ENCODE measurements around the gene DNAJC5. TPM values are rescaled to one million over a fixed set of nuclear protein-coding genes. Genes with fewer than 3 reads are reported as not detected.
A peak's percentile ranks its signal among the peaks of the same experiment; 100 is the strongest.

The DNAJC5 gene
- total RNA-seq, 4 donors from 2014 or later, result 18.5 to 26.4 (median 22.5) TPM

DNA sequence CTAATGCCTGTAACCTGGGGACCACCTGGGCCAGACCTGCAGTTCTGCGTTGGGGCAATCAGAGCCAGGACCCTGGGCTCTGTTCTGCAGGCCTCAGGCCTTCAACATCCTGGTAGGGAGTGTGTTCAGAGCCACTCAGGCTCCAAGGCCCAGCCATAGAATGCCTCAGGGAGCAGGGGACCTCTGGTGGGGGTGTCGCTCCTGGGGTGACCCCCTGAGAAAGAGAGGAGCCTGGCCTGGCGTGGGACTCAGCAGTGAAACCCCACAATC, 48.8 kb downstream of the DNAJC5 start:
- Histone ChIP-seq H3K9me3 (no peaks in the 10 kb centered on the region), H3K4me3 (no peak overlapping the region), H3K36me3 (peaks cover 0 to 49% of the 10 kb centered on the region in 2 donors), H3K4me1 (peaks cover 33 to 50% of the 10 kb centered on the region in 2 donors), H3K27ac (peak overlapping the region; percentile 47 to 71 (median 62)), H3K27me3 (no peaks in the 10 kb centered on the region)
- intact Hi-C loops (cut with DNase I; ENCODE audit: low total_unique reads), result no loop called here
- no peak for TF ChIP-seq POLR2A (IDR thresholded peaks at IDR 0.05)
- TF ChIP-seq, protein P1, sequence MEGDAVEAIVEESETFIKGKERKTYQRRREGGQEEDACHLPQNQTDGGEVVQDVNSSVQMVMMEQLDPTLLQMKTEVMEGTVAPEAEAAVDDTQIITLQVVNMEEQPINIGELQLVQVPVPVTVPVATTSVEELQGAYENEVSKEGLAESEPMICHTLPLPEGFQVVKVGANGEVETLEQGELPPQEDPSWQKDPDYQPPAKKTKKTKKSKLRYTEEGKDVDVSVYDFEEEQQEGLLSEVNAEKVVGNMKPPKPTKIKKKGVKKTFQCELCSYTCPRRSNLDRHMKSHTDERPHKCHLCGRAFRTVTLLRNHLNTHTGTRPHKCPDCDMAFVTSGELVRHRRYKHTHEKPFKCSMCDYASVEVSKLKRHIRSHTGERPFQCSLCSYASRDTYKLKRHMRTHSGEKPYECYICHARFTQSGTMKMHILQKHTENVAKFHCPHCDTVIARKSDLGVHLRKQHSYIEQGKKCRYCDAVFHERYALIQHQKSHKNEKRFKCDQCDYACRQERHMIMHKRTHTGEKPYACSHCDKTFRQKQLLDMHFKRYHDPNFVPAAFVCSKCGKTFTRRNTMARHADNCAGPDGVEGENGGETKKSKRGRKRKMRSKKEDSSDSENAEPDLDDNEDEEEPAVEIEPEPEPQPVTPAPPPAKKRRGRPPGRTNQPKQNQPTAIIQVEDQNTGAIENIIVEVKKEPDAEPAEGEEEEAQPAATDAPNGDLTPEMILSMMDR (IDR thresholded peaks at IDR 0.05 in 4 of 5, conservative IDR thresholded peaks at IDR 0.05 in 1 of 5), result no peak
- ATAC-seq (no peak), DNase-seq (no peak)
- in situ Hi-C loops (cut with MboI; ENCODE audit: low sequenced_read_pairs in 4 of 4), result no loop called here

DNA sequence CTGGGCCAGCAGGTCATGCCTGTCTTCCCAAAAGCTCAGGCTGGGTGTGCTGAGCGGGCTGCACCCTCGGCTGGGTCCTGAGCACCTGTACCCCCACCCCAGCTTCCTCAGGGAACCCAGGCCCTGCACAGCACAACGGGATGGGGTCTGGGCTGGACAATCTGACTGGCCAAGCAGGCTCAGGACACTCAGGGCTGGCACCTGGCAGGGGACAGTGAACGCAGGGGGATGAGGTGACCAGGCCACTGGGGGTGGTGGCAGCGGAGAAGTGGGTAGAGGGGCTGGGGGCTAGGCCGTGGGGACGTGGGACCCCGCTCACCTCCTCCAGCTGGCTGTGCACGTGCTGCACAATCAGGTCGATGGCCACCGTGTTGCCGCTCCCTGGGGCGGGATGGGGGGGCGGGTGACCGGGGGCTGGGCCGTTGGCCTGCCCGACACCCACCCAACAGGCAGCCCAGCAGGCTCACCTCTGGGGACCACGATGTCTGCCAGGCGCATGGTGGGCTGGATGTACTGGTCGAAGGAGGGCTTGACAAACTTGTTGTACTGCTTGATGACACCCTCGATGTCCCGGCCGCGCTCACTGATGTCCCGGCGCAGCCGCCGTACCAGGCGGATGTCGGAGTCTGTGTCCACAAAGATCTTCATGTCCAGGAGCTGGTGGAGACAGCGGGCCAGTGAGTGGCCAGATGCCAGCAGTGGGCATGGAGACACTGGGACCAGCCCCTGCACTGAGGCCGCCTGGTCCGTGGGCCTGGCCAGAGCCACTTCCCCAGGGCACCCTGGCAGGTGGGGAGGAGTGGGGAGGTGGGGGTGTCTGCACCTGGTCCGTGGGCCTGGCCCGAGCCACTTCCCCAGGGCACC, 49.4 kb downstream of the DNAJC5 start:
- no peaks in the 10 kb centered on the region for H3K9me3 ChIP-seq
- peaks cover 0 to 47% of the 10 kb centered on the region in 2 donors for H3K36me3 ChIP-seq
- DNase-seq (no peak), ATAC-seq (no peak)
- intact Hi-C loops (cut with DNase I; ENCODE audit: low total_unique reads), result no loop called here
- no peak overlapping the region for H3K4me3 ChIP-seq
- H3K27me3 ChIP-seq, result no peaks in the 10 kb centered on the region
- TF ChIP-seq, protein P1 (IDR thresholded peaks at IDR 0.05 in 4 of 5, conservative IDR thresholded peaks at IDR 0.05 in 1 of 5), result no peak
- no peak for TF ChIP-seq POLR2A (IDR thresholded peaks at IDR 0.05)
- peaks cover 39 to 56% of the 10 kb centered on the region in 2 donors for H3K4me1 ChIP-seq
- peak overlapping the region in 3 of 4 donors; percentile 47 to 92 (median 59) for H3K27ac ChIP-seq
- in situ Hi-C loops (cut with MboI; ENCODE audit: low sequenced_read_pairs in 4 of 4), result no loop called here

DNA sequence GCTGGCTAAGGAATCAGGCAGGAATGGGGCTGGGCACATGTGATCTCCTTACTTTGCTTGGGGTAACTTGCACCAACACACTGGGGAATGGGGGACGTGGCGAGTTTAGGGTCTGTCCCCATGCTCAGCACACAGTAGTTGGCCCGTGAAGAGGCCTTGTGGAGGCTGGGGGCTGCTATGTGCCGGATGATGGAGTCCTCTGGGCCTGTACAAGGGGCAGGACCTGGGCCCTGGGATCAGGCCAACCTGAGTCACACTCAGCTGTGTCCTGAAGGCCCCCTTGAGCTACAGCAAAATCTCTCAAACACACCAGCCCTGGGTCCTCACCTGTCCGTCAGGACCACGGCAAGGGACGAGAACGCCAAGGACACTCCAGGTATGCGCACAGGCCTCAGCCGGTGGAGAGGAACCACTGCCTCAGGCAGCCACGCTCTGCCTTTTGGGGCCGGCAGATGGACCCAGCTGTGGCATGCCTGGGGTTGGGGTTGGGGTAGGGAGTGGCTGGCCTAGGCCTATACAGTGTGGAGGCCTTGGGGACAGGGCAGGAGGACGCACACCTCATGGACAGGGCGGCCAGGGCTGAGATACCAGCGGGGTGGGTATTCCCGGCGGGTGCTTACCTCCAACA, 50.2 kb downstream of the DNAJC5 start:
- intact Hi-C loops (cut with DNase I; ENCODE audit: low total_unique reads), result no loop called here
- peaks cover 0 to 39% of the 10 kb centered on the region in 2 donors for H3K36me3 ChIP-seq
- in situ Hi-C loops (cut with MboI; ENCODE audit: low sequenced_read_pairs in 4 of 4), result no loop called here
- peaks cover 47 to 64% of the 10 kb centered on the region in 2 donors for H3K4me1 ChIP-seq
- DNase-seq (no peak), ATAC-seq (no peak)
- no peaks in the 10 kb centered on the region for H3K9me3 ChIP-seq
- TF ChIP-seq, protein P1 (IDR thresholded peaks at IDR 0.05 in 4 of 5, conservative IDR thresholded peaks at IDR 0.05 in 1 of 5), result no peak
- no peak for TF ChIP-seq POLR2A (IDR thresholded peaks at IDR 0.05)
- peak overlapping the region in 3 of 4 donors; percentile 33 to 97 (median 92) for H3K27ac ChIP-seq
- no peaks in the 10 kb centered on the region for H3K27me3 ChIP-seq
- no peak overlapping the region for H3K4me3 ChIP-seq

DNA sequence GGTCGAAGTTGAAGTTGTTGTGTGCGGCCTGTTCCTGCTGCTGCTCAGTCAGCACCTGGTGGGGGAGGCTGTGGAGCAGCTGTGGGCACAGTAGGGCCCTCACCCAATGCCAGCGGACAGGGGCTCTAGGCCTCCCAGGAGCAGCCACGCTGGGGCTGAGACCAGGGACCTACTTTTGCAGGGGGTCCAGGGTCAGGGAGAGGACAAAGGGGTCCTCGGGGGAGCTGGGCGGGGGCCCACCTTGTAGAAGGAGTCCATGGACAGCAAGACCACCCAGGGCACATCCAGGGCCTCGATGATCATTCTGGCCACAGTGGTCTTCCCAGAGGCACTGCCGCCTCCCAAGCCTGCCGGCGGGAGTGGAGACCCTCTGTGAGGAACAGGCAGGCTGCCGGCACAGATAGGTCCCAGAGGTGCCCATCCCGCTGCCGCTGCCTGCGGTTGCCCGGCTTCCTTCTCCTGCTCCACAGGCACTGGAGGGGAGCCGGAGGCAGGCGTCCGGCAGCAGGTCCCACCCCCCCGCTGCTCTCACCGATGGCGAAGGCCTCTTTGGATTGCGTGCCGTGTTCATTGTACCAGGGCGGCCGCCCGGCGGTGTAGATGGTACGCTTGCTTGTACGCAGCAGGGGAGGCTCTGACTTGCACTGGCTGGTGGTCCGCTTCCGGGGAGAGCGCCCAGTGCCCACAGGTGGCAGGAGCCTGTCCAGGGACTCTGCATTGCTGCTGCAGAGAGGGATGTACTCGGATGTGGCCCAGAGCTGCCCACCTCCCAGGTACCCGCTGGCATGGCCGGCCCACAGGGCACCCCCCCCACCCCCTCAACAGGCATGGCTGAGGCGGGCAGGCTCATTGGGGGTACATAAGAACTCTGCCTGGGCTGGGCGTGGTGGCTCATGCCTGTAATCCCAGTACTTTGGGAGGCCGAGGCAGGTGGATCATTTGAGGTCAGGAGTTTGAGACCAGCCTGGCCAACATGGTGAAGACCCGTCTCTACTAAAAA, 51.3 kb downstream of the DNAJC5 start:
- Histone ChIP-seq H3K4me1 (peaks cover 58 to 75% of the 10 kb centered on the region in 2 donors), H3K27me3 (no peaks in the 10 kb centered on the region), H3K27ac (peak overlapping the region; percentile 92 to 98 (median 96)), H3K9me3 (no peaks in the 10 kb centered on the region), H3K4me3 (no peak overlapping the region), H3K36me3 (peaks cover 0 to 28% of the 10 kb centered on the region in 2 donors)
- no peak for TF ChIP-seq POLR2A (IDR thresholded peaks at IDR 0.05)
- TF ChIP-seq, protein P1 (IDR thresholded peaks at IDR 0.05 in 4 of 5, conservative IDR thresholded peaks at IDR 0.05 in 1 of 5), result no peak
- in situ Hi-C loops (cut with MboI; ENCODE audit: low sequenced_read_pairs in 4 of 4) (no loop called here), intact Hi-C loops (cut with DNase I; ENCODE audit: low total_unique reads) (no loop called here)
- no peak for ATAC-seq
- DNase-seq, result no peak
